Measurements from ENCODE around the gene BDP1. TPM values are rescaled to one million over a fixed set of nuclear protein-coding genes. Genes with fewer than 3 reads are reported as not detected.
A peak's percentile ranks its signal among the peaks of the same experiment; 100 is the strongest.
"Not testable (repeated sequence)": the region's sequence is repeated elsewhere in the genome, so short reads cannot be mapped to it uniquely, and the experiment has no call there.

The BDP1 gene
- total RNA-seq, 2 donors from 2014 or later = 26.7 to 31.9 TPM

GRCh38 chr5:71537687-71538086 lies 82.2 kb downstream of the BDP1 start:
- 88 to 94% methylated on average over 2 to 3 of the region's 3 CpGs for WGBS, 2 experiments (ENCODE audit: insufficient coverage in 1 of 2, insufficient read length in 1 of 2)
- peaks cover 13% of the 10 kb centered on the region for H3K4me1 Mint-ChIP-seq
- H3K36me3 ChIP-seq (ENCODE audit: control insufficient read depth, insufficient read depth, low read length) = peaks cover 70% of the 10 kb centered on the region
- H3K27ac Mint-ChIP-seq = peak overlapping the region; percentile 33
- no peaks in the 10 kb centered on the region for H3K9me3 Mint-ChIP-seq
- H3K27ac ChIP-seq (ENCODE audit: low read depth, low read length) = no peak overlapping the region
- H3K9ac ChIP-seq (ENCODE audit: extremely low read depth, low read length, poor library complexity, severe bottlenecking) = no peak overlapping the region
- no peak overlapping the region for H3K4me3 Mint-ChIP-seq
- no peaks in the 10 kb centered on the region for H3K4me1 ChIP-seq (ENCODE audit: control insufficient read depth, insufficient read depth, low read length)
- TF ChIP-seq, protein P1, sequence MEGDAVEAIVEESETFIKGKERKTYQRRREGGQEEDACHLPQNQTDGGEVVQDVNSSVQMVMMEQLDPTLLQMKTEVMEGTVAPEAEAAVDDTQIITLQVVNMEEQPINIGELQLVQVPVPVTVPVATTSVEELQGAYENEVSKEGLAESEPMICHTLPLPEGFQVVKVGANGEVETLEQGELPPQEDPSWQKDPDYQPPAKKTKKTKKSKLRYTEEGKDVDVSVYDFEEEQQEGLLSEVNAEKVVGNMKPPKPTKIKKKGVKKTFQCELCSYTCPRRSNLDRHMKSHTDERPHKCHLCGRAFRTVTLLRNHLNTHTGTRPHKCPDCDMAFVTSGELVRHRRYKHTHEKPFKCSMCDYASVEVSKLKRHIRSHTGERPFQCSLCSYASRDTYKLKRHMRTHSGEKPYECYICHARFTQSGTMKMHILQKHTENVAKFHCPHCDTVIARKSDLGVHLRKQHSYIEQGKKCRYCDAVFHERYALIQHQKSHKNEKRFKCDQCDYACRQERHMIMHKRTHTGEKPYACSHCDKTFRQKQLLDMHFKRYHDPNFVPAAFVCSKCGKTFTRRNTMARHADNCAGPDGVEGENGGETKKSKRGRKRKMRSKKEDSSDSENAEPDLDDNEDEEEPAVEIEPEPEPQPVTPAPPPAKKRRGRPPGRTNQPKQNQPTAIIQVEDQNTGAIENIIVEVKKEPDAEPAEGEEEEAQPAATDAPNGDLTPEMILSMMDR (conservative IDR thresholded peaks at IDR 0.05) = no peak
- H3K4me3 ChIP-seq (ENCODE audit: low read length) = no peak overlapping the region
- no peaks in the 10 kb centered on the region for H3K27me3 Mint-ChIP-seq (ENCODE audit: insufficient read depth)
- peak; percentile 64 for DNase-seq
- no peaks in the 10 kb centered on the region for H3K27me3 ChIP-seq (ENCODE audit: control insufficient read depth, insufficient read depth, low read length, poor library complexity, severe bottlenecking)
- H3K36me3 Mint-ChIP-seq (ENCODE audit: low read depth) = peaks cover 57% of the 10 kb centered on the region
- H3K9me3 ChIP-seq (ENCODE audit: control insufficient read depth, low read length) = no peaks in the 10 kb centered on the region

DNA sequence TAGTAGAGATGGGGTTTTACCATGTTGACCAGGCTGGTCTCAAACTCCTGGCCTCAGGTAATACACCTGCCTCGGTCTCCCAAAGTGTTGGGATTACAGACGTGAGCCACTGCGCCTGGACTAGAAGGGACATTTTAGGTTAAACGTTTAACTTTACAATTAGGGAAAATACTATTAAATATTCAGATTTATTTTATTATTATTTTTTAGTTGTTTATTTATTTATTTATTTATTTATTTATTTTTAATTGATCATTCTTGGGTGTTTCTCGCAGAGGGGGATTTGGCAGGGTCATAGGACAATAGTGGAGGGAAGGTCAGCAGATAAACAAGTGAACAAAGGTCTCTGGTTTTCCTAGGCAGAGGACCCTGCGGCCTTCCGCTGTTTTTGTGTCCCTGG lies 95.4 kb downstream of the BDP1 start:
- H3K4me3 ChIP-seq (ENCODE audit: low read length); H3K27me3 Mint-ChIP-seq (ENCODE audit: insufficient read depth); H3K27ac ChIP-seq (ENCODE audit: low read depth, low read length); DNase-seq; H3K4me1 ChIP-seq (ENCODE audit: control insufficient read depth, insufficient read depth, low read length); H3K27ac Mint-ChIP-seq; H3K4me1 Mint-ChIP-seq; H3K27me3 ChIP-seq (ENCODE audit: control insufficient read depth, insufficient read depth, low read length, poor library complexity, severe bottlenecking); H3K9ac ChIP-seq (ENCODE audit: extremely low read depth, low read length, poor library complexity, severe bottlenecking); H3K4me3 Mint-ChIP-seq: not testable (repeated sequence)
- WGBS, 2 experiments (ENCODE audit: insufficient coverage in 1 of 2, insufficient read length in 1 of 2) = 94 to 100% methylated on average over 1 to 5 of the region's 7 CpGs
- Mint-ChIP-seq H3K9me3 (peaks cover 13% of the 10 kb centered on the region), H3K36me3 (ENCODE audit: low read depth) (peaks cover 87% of the 10 kb centered on the region)
- Histone ChIP-seq H3K36me3 (ENCODE audit: control insufficient read depth, insufficient read depth, low read length) (peaks cover 79% of the 10 kb centered on the region), H3K9me3 (ENCODE audit: control insufficient read depth, low read length) (peaks cover 17% of the 10 kb centered on the region)

- not testable (repeated sequence) for H3K27me3 Mint-ChIP-seq (ENCODE audit: insufficient read depth); H3K4me1 Mint-ChIP-seq; H3K27me3 ChIP-seq (ENCODE audit: control insufficient read depth, insufficient read depth, low read length, poor library complexity, severe bottlenecking); H3K9ac ChIP-seq (ENCODE audit: extremely low read depth, low read length, poor library complexity, severe bottlenecking); H3K27ac Mint-ChIP-seq; H3K4me3 Mint-ChIP-seq; H3K27ac ChIP-seq (ENCODE audit: low read depth, low read length); H3K4me1 ChIP-seq (ENCODE audit: control insufficient read depth, insufficient read depth, low read length); DNase-seq; H3K4me3 ChIP-seq (ENCODE audit: low read length)
- 96% methylated on average over 19 of the region's 27 CpGs; no CpG with 5 or more reads in 1 of the 2 experiments for whole genome bisulfite sequencing, 2 experiments (ENCODE audit: insufficient coverage in 1 of 2, insufficient read length in 1 of 2)
- H3K9me3 Mint-ChIP-seq = peaks cover 13% of the 10 kb centered on the region
- peaks cover 85% of the 10 kb centered on the region for H3K36me3 Mint-ChIP-seq (ENCODE audit: low read depth)
- peaks cover 17% of the 10 kb centered on the region for H3K9me3 ChIP-seq (ENCODE audit: control insufficient read depth, low read length)
- H3K36me3 ChIP-seq (ENCODE audit: control insufficient read depth, insufficient read depth, low read length) = peaks cover 79% of the 10 kb centered on the region
Measured at GRCh38 chr5:71551582-71551981, 96.1 kb downstream of the BDP1 start.

- Histone ChIP-seq H3K9me3 (ENCODE audit: control insufficient read depth, low read length) (peaks cover 17% of the 10 kb centered on the region), H3K36me3 (ENCODE audit: control insufficient read depth, insufficient read depth, low read length) (peaks cover 78% of the 10 kb centered on the region)
- peaks cover 13% of the 10 kb centered on the region for H3K9me3 Mint-ChIP-seq
- WGBS, 2 experiments (ENCODE audit: insufficient coverage in 1 of 2, insufficient read length in 1 of 2) = 91 to 95% methylated on average over 6 to 49 of the region's 53 CpGs
- H3K27ac ChIP-seq (ENCODE audit: low read depth, low read length); H3K4me1 ChIP-seq (ENCODE audit: control insufficient read depth, insufficient read depth, low read length); H3K27me3 ChIP-seq (ENCODE audit: control insufficient read depth, insufficient read depth, low read length, poor library complexity, severe bottlenecking); DNase-seq; H3K4me3 Mint-ChIP-seq; H3K27ac Mint-ChIP-seq; H3K27me3 Mint-ChIP-seq (ENCODE audit: insufficient read depth); H3K4me1 Mint-ChIP-seq; H3K9ac ChIP-seq (ENCODE audit: extremely low read depth, low read length, poor library complexity, severe bottlenecking); H3K4me3 ChIP-seq (ENCODE audit: low read length): not testable (repeated sequence)
- H3K36me3 Mint-ChIP-seq (ENCODE audit: low read depth) = peaks cover 84% of the 10 kb centered on the region
Measured at GRCh38 chr5:71552026-71552749, 96.7 kb downstream of the BDP1 start.
